ENCODE results near the gene ZHX3. TPM values are rescaled to one million over a fixed set of nuclear protein-coding genes. Genes with fewer than 3 reads are reported as not detected.

Gene ZHX3
- total and polyA plus RNA-seq, 8 donors, result 6.6 to 59.3 (median 18.7) TPM

DNA sequence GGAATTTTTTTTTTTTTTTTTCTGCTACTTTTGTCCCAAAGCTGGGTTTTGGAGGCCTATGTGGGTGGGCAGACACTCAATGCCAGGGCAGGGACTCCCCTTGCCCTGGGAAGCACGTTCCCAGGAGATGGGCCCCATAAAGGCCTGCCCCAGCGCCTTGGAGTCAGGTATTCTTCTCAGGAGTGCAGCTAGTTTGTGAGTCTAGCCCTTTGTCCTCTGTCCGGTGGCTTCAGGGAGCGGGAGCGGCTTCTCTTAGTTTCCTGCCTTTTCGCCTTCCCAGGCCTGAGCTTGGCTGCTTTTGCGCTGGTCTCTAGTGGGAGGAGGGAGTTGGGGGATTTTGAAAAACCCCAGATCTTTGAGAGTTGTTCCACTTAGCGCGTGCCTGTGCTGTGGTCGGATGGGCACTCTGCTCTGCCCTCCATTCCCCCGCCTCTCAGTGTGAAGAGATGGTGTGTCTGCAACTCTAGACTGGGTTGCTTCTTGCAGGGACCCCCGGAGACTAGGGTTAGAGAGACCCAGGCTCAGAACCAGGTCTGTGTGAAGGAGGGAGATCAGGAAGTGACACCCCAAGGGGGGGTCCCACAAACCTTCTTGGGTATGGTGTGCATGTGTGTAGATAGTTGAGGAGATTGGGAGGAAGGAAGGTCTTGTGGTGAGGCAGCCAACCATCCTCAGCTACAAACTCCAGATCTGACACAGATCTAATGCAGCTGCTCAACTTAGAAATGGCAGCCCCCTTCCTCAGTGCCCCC is 178.9 kb downstream of the ZHX3 start:
- peak overlapping the region; percentile 93 to 98 (median 96) for H3K27ac ChIP-seq
- H3K4me1 ChIP-seq, result peaks cover 51 to 73% (median 68%) of the 10 kb centered on the region in 4 donors
- intact Hi-C loops (cut with DNase I; ENCODE audit: low total_unique reads), result no loop called here
- 16 to 24% (median 18%) methylated on average over 11 to 12 of the region's 12 CpGs for WGBS, 5 donors
- H3K27me3 ChIP-seq, result no peaks in the 10 kb centered on the region
- peak overlapping the region; percentile 74 to 91 (median 82) for H3K4me3 ChIP-seq
- H3K36me3 ChIP-seq, result no peaks in the 10 kb centered on the region
- no peaks in the 10 kb centered on the region for H3K9me3 ChIP-seq
- TF ChIP-seq POLR2A (IDR thresholded peaks at IDR 0.05) (no peak), EP300 (IDR thresholded peaks at IDR 0.05) (no peak), POLR2AphosphoS5 (IDR thresholded peaks at IDR 0.05) (no peak)
- TF ChIP-seq, protein P1, sequence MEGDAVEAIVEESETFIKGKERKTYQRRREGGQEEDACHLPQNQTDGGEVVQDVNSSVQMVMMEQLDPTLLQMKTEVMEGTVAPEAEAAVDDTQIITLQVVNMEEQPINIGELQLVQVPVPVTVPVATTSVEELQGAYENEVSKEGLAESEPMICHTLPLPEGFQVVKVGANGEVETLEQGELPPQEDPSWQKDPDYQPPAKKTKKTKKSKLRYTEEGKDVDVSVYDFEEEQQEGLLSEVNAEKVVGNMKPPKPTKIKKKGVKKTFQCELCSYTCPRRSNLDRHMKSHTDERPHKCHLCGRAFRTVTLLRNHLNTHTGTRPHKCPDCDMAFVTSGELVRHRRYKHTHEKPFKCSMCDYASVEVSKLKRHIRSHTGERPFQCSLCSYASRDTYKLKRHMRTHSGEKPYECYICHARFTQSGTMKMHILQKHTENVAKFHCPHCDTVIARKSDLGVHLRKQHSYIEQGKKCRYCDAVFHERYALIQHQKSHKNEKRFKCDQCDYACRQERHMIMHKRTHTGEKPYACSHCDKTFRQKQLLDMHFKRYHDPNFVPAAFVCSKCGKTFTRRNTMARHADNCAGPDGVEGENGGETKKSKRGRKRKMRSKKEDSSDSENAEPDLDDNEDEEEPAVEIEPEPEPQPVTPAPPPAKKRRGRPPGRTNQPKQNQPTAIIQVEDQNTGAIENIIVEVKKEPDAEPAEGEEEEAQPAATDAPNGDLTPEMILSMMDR (IDR thresholded peaks at IDR 0.05), result no peak
- DNase-seq, result peak in 1 of 2 donors; percentile 59

DNA sequence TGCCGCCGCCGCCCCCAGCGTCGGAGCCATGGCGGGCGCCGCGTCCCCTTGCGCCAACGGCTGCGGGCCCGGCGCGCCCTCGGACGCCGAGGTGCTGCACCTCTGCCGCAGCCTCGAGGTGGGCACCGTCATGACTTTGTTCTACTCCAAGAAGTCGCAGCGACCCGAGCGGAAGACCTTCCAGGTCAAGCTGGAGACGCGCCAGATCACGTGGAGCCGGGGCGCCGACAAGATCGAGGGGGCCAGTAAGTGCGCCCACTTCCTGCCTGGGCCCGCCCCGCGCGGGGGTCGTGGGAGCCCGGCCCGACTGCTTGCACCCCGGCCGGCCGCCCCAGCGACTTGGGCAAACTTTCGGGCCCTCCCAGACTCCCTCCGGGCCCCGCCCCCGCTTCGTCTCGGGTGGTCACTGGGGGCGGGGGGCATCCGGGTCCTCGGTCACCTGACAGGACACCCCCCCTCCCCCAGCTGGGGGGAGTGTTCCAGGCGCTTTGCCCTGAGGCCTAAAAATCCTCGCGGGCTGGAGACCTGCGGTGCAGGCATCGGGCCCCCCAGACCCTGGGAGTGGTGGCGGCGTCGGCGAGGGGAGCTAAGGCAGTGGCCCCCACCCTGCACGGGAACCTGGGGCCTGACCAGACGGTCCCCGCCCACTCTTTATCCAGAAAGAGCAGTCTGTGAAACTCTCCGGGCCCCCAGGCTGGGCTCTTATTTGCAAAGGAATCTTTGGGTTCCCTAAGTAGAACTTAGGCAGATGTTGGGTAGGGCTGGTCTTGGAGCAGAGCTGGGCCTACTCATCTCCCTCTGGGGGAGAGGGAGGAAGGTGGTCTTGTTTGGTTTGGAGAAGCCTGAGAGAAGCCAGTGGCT is 179.7 kb downstream of the ZHX3 start:
- Histone ChIP-seq H3K4me3 (peak overlapping the region; percentile 74 to 91 (median 82)), H3K9me3 (no peaks in the 10 kb centered on the region), H3K27me3 (no peaks in the 10 kb centered on the region), H3K4me1 (peaks cover 44 to 65% (median 61%) of the 10 kb centered on the region in 4 donors), H3K36me3 (no peaks in the 10 kb centered on the region), H3K27ac (peak overlapping the region; percentile 93 to 98 (median 96))
- no peak for TF ChIP-seq POLR2A (IDR thresholded peaks at IDR 0.05)
- no peak for TF ChIP-seq POLR2AphosphoS5 (IDR thresholded peaks at IDR 0.05)
- TF ChIP-seq EP300 (IDR thresholded peaks at IDR 0.05), result no peak
- TF ChIP-seq, protein P1 (IDR thresholded peaks at IDR 0.05), result no peak
- peak; percentile 55 to 92 for DNase-seq
- whole genome bisulfite sequencing, 5 donors, result 1 to 3% (median 1%) methylated on average over 37 to 66 of the region's 66 CpGs
- intact Hi-C loops (cut with DNase I; ENCODE audit: low total_unique reads), result no loop called here

DNA sequence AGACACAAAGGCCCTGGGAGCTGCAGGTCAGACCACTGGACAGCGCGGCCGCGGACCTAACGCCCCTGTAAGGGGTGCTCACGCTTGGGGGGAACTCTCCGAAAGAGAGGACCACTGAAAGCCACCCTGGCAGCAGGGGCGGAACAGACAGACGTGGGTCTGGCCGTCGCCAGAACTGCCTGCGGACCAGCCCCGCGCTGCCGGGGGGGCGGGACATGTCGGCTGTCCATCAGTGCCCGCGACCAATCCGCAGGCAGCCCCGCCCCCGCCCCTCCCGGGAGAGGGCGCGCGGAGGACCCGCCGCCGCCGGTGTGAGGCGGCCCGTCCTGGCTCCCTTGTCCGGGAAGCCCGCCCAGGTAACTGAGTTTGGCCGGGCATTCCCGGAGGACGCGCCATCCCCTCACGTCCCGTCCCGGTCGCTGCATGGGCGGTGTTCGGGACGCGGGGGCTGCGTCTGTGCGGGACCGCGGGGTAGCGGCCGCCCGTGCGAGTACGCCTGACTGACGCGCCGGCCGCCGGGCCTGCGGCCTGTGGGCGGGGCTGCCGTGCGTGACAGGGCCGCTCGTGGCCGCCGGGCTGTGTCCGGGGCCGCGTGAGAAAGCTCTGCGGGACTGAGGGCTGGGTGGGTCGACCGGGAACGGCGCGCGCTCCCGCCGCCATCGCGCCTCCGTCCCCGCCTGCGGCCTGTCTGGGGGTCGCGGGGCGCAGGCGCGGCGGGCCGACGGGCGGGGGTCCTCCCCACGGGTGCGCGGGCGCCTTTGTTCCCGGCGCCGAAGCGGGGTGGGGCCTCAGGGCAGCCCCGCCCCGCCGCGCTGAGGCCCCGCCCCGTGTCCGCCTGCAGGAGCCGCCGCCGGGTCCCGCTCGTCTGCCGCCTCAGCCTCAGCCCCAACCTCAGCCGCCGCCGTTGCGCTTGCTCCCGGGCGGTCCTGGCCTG is 180.6 kb downstream of the ZHX3 start, which contains the start of gene PLCG1:
PLCG1 (plus strand) TSS at position 864 of the 934 bp plus-strand sequence. CDS start 99 bp downstream, outside the sequence.
- 0 to 2% (median 0%) methylated on average over 21 to 121 of the region's 121 CpGs for WGBS, 5 donors
- peak within 1 kb of the TSS; percentile 93 to 98 (median 96) for H3K27ac ChIP-seq
- TF ChIP-seq, protein P1 (IDR thresholded peaks at IDR 0.05), result no peak
- TF ChIP-seq EP300 (IDR thresholded peaks at IDR 0.05) (no peak), POLR2A (IDR thresholded peaks at IDR 0.05) (no peak), POLR2AphosphoS5 (IDR thresholded peaks at IDR 0.05) (peak; percentile 43 to 85 (median 83))
- H3K36me3 ChIP-seq, result no peaks in the 10 kb centered on the region
- H3K4me1 ChIP-seq, result peaks cover 37 to 56% (median 52%) of the 10 kb centered on the region in 4 donors
- intact Hi-C loops (cut with DNase I; ENCODE audit: low total_unique reads), result no loop called here
- H3K9me3 ChIP-seq, result no peaks in the 10 kb centered on the region
- peak within 1 kb of the TSS; percentile 74 to 91 (median 82) for H3K4me3 ChIP-seq
- H3K27me3 ChIP-seq, result no peaks in the 10 kb centered on the region
- DNase-seq, result peak; percentile 91 to 97

All from stomach (tissue), 9 donors.